HepG2 (cell line): Measurements from ENCODE around the gene NDUFAF3. TPM values are rescaled to one million over a fixed set of nuclear protein-coding genes. Genes with fewer than 3 reads are reported as not detected.
A peak's percentile ranks its signal among the peaks of the same experiment; 100 is the strongest.

Experiments
- CBX5 ChIP-seq: sonication (generic); formaldehyde crosslinking; IDR thresholded peaks from 2 replicates; pipeline ENCODE4 v1.4.0; 2020; ENCODE audit warnings: missing genetic modification reagents, borderline replicate concordance
- DNMT1 ChIP-seq: sonication (generic); formaldehyde crosslinking; IDR thresholded peaks from 2 replicates; pipeline ENCODE4 v1.5.1; 2020; ENCODE audit warnings: mild to moderate bottlenecking, missing genetic modification reagents
- FOXJ3 ChIP-seq: sonication (generic); formaldehyde crosslinking; IDR thresholded peaks from 2 replicates; pipeline ENCODE4 v1.4.0; 2020; ENCODE audit warnings: missing genetic modification reagents, mild to moderate bottlenecking, borderline replicate concordance
- KLF15 ChIP-seq: sonication (generic); formaldehyde crosslinking; IDR thresholded peaks from 2 replicates; pipeline ENCODE4 v1.8.1; 2023; ENCODE audit warnings: borderline replicate concordance, mild to moderate bottlenecking, inconsistent platforms, missing genetic modification reagents, mixed read lengths
- MBNL3 ChIP-seq: fragments of 250-450 bp; sonication (Bioruptor Pico); conservative IDR thresholded peaks from 2 replicates; pipeline ENCODE4 v1.8.0; 2022; ENCODE audit warnings: mild to moderate bottlenecking, inconsistent platforms
- MED13 ChIP-seq: sonication (generic); formaldehyde crosslinking; IDR thresholded peaks from 2 replicates; pipeline ENCODE4 v1.5.0; 2020; ENCODE audit warnings: missing genetic modification reagents
- MZF1 ChIP-seq: sonication (generic); formaldehyde crosslinking; IDR thresholded peaks from 2 replicates; pipeline ENCODE4 v1.8.1; 2023; ENCODE audit warnings: mild to moderate bottlenecking, missing genetic modification reagents, borderline replicate concordance
- NFATC3 ChIP-seq: sonication (generic); formaldehyde crosslinking; IDR thresholded peaks from 2 replicates; pipeline ENCODE4 v1.5.1; 2020; ENCODE audit warnings: mild to moderate bottlenecking, missing genetic modification reagents
- NFKB2 ChIP-seq: sonication (generic); formaldehyde crosslinking; IDR thresholded peaks from 2 replicates; pipeline ENCODE4 v1.4.0; 2020; ENCODE audit warnings: missing genetic modification reagents, borderline replicate concordance
- PCBP1 ChIP-seq: fragments of 200-400 bp; formaldehyde crosslinking; IDR thresholded peaks from 2 replicates; pipeline ENCODE4 v1.6.1; 2017; ENCODE audit warnings: mild to moderate bottlenecking, low read depth, low read length, borderline replicate concordance
- RBM39 ChIP-seq: fragments of 200-400 bp; formaldehyde crosslinking; IDR thresholded peaks from one replicate; pipeline ENCODE4 v1.6.1; 2018; ENCODE audit warnings: antibody characterized with exemption, mild to moderate bottlenecking, low read depth, low read length; ENCODE audit not compliant: poor library complexity, severe bottlenecking
- RFXANK ChIP-seq: IDR thresholded peaks from 2 replicates; pipeline ENCODE4 v1.6.1; 2016
- SCMH1 ChIP-seq: sonication (generic); formaldehyde crosslinking; IDR thresholded peaks from 2 replicates; pipeline ENCODE4 v1.9.0; 2021; ENCODE audit warnings: missing genetic modification reagents, mild to moderate bottlenecking, borderline replicate concordance
- SNAI1 ChIP-seq: sonication (generic); formaldehyde crosslinking; IDR thresholded peaks from 2 replicates; pipeline ENCODE4 v1.5.0; 2020; ENCODE audit warnings: mild to moderate bottlenecking, missing genetic modification reagents, borderline replicate concordance
- SP4 ChIP-seq: sonication (generic); formaldehyde crosslinking; IDR thresholded peaks from 2 replicates; pipeline ENCODE4 v1.8.1; 2023; ENCODE audit warnings: mild to moderate bottlenecking, missing genetic modification reagents
- THAP11 ChIP-seq: IDR thresholded peaks from 2 replicates; pipeline ENCODE4 v1.6.1; 2016; ENCODE audit warnings: missing biosample characterization, missing genetic modification reagents
- TOE1 ChIP-seq: sonication (generic); formaldehyde crosslinking; IDR thresholded peaks from 2 replicates; pipeline ENCODE4 v1.4.0; 2020; ENCODE audit warnings: mild to moderate bottlenecking, missing genetic modification reagents
- ZBTB25 ChIP-seq: IDR thresholded peaks from 2 replicates; pipeline ENCODE4 v1.6.1; 2018; ENCODE audit warnings: missing genetic modification reagents
- ZMYM4 ChIP-seq: sonication (generic); formaldehyde crosslinking; IDR thresholded peaks from 2 replicates; pipeline ENCODE4 v1.8.1; 2023; ENCODE audit warnings: mild to moderate bottlenecking, missing genetic modification reagents
- ZNF343 ChIP-seq: sonication (generic); formaldehyde crosslinking; IDR thresholded peaks from 2 replicates; pipeline ENCODE4 v1.4.0; 2020; ENCODE audit warnings: mild to moderate bottlenecking, missing genetic modification reagents
- ZNF441 ChIP-seq: sonication (generic); formaldehyde crosslinking; IDR thresholded peaks from 2 replicates; pipeline ENCODE4 v1.7.0; 2021; ENCODE audit warnings: missing genetic modification reagents, borderline replicate concordance
- ZNF549 ChIP-seq: sonication (generic); formaldehyde crosslinking; IDR thresholded peaks from 2 replicates; pipeline ENCODE4 v1.5.0; 2020; ENCODE audit warnings: missing genetic modification reagents
- ZNF574 ChIP-seq: sonication (generic); formaldehyde crosslinking; IDR thresholded peaks from 2 replicates; pipeline ENCODE4 v1.4.0; 2020; ENCODE audit warnings: missing genetic modification reagents
- ZNF710 ChIP-seq: sonication (generic); formaldehyde crosslinking; IDR thresholded peaks from 2 replicates; pipeline ENCODE4 v1.5.0; 2020; ENCODE audit warnings: mild to moderate bottlenecking, missing genetic modification reagents, borderline replicate concordance
- polyA plus RNA-seq, 8 experiments: library from polyadenylated mRNA; depleted of rRNA in 3 of 8; stranded (reverse) in 7 of 8; unstranded in 1 of 8; fragments of >200 nt; fragmentation: Illumina TruSeq in 4 of 8; extraction: Trizol in 4 of 8; gene quantifications; 2 replicates each; pipeline versions ENCODE4 v1.2.1 to v1.2.3, GENCODE V29; 2011 to 2016; ENCODE audit warnings: low read depth in 4 of 8, missing spikeins in 1 of 8, mixed read lengths in 1 of 8; ENCODE audit not compliant: insufficient read depth in 1 of 8
- total RNA-seq, 5 experiments: library from RNA; depleted of rRNA; stranded (reverse); fragments of >200 nt; fragmentation: Illumina TruSeq; extraction: Trizol; gene quantifications; 2 replicates each; pipeline ENCODE4 v1.2.3, GENCODE V29; 2016; ENCODE audit warnings: low read depth in 1 of 5

NDUFAF3 gene
- total and polyA plus RNA-seq, 2 of the 13 experiments (the other 11 are each of a cell fraction or from before 2014, with no cell fraction given): 39.0 to 50.0 TPM

- peak; percentile 97 for TF ChIP-seq RBM39
- TF ChIP-seq MBNL3: no peak; the same call in 1 of the 2 replicates
- TF ChIP-seq MZF1: no peak
- TF ChIP-seq FOXJ3 (CRISPR knock-in tag): peak; percentile 67; the same call in 1 of the 2 replicates
- peak; percentile 92 for TF ChIP-seq SNAI1 (CRISPR knock-in tag)
- TF ChIP-seq CBX5 (CRISPR knock-in tag): peak; percentile 91
- no peak for TF ChIP-seq PCBP1
- TF ChIP-seq SCMH1: no peak
- peak; percentile 76; the same call in 1 of the 2 replicates for TF ChIP-seq KLF15 (CRISPR knock-in tag)
- no peak for TF ChIP-seq ZNF549 (CRISPR knock-in tag)
- peak; percentile 67; the same call in 1 of the 2 replicates for TF ChIP-seq ZNF710 (CRISPR knock-in tag)
- peak; percentile 88 for TF ChIP-seq ZMYM4 (CRISPR knock-in tag)
- peak; percentile 81; the same call in 1 of the 2 replicates for TF ChIP-seq ZNF441 (CRISPR knock-in tag)
- TF ChIP-seq RFXANK (CRISPR knock-in tag): peak; percentile 92; the same call in 1 of the 2 replicates
- peak; percentile 94 for TF ChIP-seq ZNF574 (CRISPR knock-in tag)
- TF ChIP-seq TOE1 (CRISPR knock-in tag): no peak
- peak; percentile 87 for TF ChIP-seq SP4 (CRISPR knock-in tag)
- TF ChIP-seq THAP11 (CRISPR knock-in tag): peak; percentile 89
- peak; percentile 83; the same call in 1 of the 2 replicates for TF ChIP-seq NFATC3
- TF ChIP-seq MED13 (CRISPR knock-in tag): peak; percentile 42; the same call in 1 of the 2 replicates
- TF ChIP-seq ZBTB25 (CRISPR knock-in tag): peak; percentile 93
- peak; percentile 95; the same call in 1 of the 2 replicates for TF ChIP-seq DNMT1 (CRISPR knock-in tag)
- TF ChIP-seq ZNF343 (CRISPR knock-in tag): peak; percentile 73; the same call in 1 of the 2 replicates
- peak; percentile 96; the same call in 1 of the 2 replicates for TF ChIP-seq NFKB2 (CRISPR knock-in tag)
Observed at GRCh38 chr3:49028673-49029562, 7.0 kb downstream of the NDUFAF3 start, which contains the start of gene IMPDH2 (continued).
